Cerebellar cortex (tissue), 1 donor: ENCODE data around the gene ANKRD18B.
"Not testable (repeated sequence)": the region's sequence is repeated elsewhere in the genome, so short reads cannot be mapped to it uniquely, and the experiment has no call there.

Source experiments
- DNase-seq: peaks from one replicate; pipeline ENCODE4 v3.0.0-alpha.2; 2015; ENCODE audit warnings: low spot score

The ANKRD18B gene

DNA sequence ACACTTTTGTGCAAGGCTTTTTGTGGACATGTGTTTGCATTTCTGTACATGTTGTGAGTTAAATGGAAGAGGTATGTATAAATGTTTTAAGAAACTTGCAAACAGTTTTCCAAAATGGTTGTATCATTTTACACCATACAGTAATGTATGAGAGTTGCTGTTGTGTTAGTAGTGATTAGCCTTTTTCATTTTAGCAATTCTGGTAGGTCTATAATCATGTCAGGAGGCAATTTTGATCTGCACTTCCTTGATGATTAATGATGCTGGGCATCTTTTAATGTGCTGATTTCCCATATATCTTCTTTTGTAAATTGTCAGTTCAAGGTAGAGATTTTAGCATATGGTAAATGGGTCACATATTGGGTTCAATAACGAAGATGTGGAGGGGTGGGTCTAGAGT lies 87.3 kb downstream of the ANKRD18B start:
- no peak for DNase-seq

DNA sequence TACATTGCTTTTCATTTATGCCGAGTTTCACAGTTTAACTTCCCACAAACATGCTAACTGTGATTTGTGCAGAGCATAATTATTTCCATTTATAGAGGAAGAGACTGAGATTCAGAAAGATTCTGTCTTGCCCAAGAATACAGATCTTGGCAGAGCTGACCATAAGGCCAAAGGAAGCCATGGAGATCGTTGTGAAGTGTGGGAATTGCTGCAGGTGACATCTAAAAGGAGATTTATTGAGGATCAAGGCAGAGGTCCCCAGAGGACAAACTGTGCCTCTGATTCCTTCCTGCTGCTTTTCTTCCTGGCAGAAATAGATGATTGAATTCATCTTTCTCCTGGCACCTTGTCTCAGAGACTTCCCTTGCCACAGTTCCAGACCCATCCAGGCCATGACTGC lies 88.4 kb downstream of the ANKRD18B start:
- not testable (repeated sequence) for DNase-seq

DNA sequence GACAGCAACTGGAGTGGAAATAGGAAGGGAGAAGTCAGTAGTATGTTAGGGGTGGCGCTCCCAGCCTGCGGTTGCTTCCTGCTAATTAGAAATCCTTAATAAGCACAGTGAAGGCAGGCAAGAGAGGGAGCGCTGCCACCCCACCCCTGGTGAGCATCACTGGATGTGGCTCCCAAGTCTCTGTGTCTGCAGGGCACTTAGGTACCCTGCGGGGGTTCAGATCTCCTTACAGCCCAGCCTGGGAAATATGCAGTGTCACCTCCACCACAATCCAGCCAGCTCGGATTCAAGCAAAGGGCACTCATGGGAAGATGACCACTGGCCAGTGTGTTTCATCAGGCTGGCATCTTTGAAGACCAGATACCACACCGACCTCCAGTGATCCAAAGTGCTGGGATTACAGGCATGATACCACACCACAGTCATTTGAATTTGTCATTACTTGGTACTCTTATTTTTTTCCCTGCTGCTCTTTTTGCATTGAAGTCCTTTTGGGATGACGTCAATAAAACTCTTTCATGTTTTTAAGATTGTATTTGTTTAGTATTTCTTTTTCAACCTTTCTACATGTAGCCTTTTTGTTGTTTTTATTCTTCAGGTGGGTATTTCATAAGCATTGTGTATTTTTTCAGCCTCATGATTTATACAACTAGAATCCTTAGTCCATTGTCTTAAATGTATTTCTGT lies 90.1 kb downstream of the ANKRD18B start:
- no peak for DNase-seq

DNA sequence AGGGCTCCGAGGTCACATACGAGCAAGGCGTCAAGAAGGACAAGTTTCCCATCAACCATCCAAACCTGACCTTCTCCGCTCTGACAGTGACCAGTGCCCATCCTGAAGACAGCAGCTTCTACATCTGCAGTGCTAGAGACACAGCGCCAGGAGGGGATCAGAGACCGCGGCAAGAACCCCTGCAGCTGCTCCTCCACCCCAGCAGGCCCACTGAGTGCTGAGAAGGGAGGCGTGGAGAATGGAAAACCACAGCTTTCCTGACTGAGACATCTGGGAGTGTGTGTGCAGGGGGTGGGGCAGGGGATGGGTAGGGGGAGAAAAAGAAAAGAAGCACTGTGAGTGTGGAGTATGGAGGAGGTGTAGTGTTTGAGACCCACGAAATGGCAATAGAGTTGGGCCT lies 94.3 kb downstream of the ANKRD18B start:
- DNase-seq: not testable (repeated sequence)

DNA sequence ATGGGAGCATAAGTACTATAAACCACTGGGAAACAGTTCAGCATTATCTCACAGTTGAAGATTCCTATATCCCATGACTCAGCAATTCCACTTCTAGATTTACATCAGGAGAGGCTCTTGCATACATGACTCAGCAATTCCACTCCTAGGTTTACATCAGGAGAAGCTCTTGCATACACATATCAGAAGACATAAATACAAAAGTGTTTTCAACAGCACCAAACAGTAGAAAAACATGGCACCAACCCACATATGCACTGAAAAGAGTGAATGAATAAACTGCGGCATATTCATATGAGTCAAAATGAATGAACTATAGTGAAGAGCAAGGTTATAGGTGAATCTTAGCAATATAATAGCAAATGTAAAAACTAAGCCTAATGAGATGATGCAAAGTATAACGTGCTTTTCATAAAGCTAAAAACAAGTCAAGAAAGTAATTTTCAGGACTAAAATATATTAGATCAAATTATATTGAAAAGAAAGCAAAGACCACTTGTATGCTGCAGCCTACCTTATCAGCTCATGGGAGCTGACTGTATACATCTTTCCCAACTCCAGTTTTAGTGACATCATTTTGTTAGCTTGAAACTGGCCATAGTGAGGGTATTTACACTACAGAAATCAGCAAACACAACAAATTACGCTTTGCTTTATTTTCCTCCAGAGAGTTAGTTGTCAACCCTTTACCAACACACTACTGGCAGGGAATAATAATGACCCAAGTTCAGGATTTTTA lies 95.8 kb downstream of the ANKRD18B start:
- DNase-seq: no peak

DNA sequence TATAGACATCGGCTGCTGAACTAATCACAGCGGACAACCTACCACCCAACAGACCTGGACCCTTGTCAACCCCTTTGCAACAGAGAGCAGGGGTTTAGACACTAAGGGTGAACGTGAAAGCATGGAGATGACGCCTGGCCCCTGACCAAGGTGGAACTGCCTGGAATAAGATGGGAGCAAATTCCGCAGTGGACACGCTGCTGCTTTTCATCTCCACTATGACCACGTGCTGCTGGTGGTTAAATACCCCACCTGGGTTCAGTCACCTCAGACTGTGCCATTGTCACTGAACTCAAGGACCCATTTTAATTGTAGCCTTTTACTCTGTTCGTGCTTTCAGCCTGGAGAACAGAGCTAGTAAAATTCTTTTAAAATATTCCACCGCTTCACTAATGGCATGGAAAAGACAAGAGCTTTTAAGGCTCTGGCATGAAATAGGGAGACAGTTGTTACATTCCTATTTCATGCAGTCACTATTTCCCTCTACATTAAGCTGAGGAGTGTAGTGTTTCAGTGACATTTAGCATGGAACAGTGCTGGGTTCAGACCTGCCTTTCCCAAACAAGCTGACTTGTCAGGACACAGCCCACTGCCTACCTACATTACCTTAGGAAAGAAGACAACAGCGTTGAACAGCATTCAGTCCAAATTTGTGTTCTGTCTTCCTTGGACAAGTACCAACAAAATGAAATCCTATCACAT lies 96.8 kb downstream of the ANKRD18B start:
- DNase-seq: no peak
